Loucy (cell line): ENCODE data around the gene HCCS.

Source experiments
- H2AFZ ChIP-seq: fragments of 200-600 bp; sonication (generic); 2 replicates; pipeline ENCODE4 v1.6.0; 2016; ENCODE audit warnings: antibody characterized with exemption, mild to moderate bottlenecking, low read length, moderate library complexity
- H3F3A ChIP-seq: fragments of 200-600 bp; 2 replicates; pipeline ENCODE4 v1.6.0; 2016; ENCODE audit warnings: antibody characterized with exemption, low read depth, mild to moderate bottlenecking
- H3K27me3 ChIP-seq: fragments of 200-600 bp; sonication (generic); 2 replicates; pipeline ENCODE4 v1.6.1; 2014; ENCODE audit warnings: low read length, mild to moderate bottlenecking; ENCODE audit not compliant: insufficient read depth, poor library complexity, severe bottlenecking
- H3K36me3 ChIP-seq: fragments of 200-600 bp; sonication (generic); 2 replicates; pipeline ENCODE4 v1.6.1; 2016; ENCODE audit warnings: low read length; ENCODE audit not compliant: insufficient read depth
- H3K4me1 ChIP-seq: fragments of 200-600 bp; sonication (generic); 2 replicates; pipeline ENCODE4 v1.5.1; 2014; ENCODE audit warnings: low read length, mild to moderate bottlenecking; ENCODE audit not compliant: insufficient read depth, poor library complexity, severe bottlenecking
- H3K4me2 ChIP-seq: fragments of 200-600 bp; sonication (generic); 2 replicates; pipeline ENCODE4 v1.6.0; 2014; ENCODE audit warnings: antibody characterized with exemption, low read length, low read depth, mild to moderate bottlenecking; ENCODE audit not compliant: poor library complexity, severe bottlenecking
- H3K4me3 ChIP-seq: fragments of 200-600 bp; sonication (generic); 2 replicates; pipeline ENCODE4 v1.5.1; 2014; ENCODE audit warnings: low read length, mild to moderate bottlenecking, mixed read lengths; ENCODE audit not compliant: poor library complexity, severe bottlenecking
- H3K79me2 ChIP-seq: fragments of 200-600 bp; sonication (generic); 2 replicates; pipeline ENCODE4 v1.6.1; 2014; ENCODE audit warnings: low read length; ENCODE audit not compliant: insufficient read depth
- H3K9ac ChIP-seq: fragments of 200-600 bp; sonication (generic); 2 replicates; pipeline ENCODE4 v1.6.0; 2014; ENCODE audit warnings: mild to moderate bottlenecking, low read depth, low read length, moderate library complexity; ENCODE audit not compliant: poor library complexity, severe bottlenecking
- H3K9me2 ChIP-seq: fragments of 200-600 bp; sonication (generic); replicated peaks from 2 replicates; pipeline ENCODE4 v1.6.1; 2016; ENCODE audit warnings: low read depth, low read length, mixed read lengths
- H3K9me3 ChIP-seq: fragments of 200-600 bp; sonication (generic); 2 replicates; pipeline ENCODE4 v1.6.1; 2014; ENCODE audit warnings: mild to moderate bottlenecking, antibody characterized with exemption, low read length, low read depth; ENCODE audit not compliant: insufficient read depth
- H4K20me1 ChIP-seq: fragments of 200-600 bp; sonication (generic); 2 replicates; pipeline ENCODE4 v1.6.0; 2014; ENCODE audit warnings: antibody characterized with exemption, low read length, mild to moderate bottlenecking; ENCODE audit not compliant: insufficient read depth, poor library complexity, severe bottlenecking
- CTCF ChIP-seq: fragments of 200-600 bp; sonication (generic); conservative IDR thresholded peaks from 2 replicates; pipeline ENCODE4 v1.5.1; 2014; ENCODE audit warnings: mild to moderate bottlenecking, antibody characterized with exemption, low read length
- EZH2phosphoT487 ChIP-seq: fragments of 200-600 bp; IDR thresholded peaks from 2 replicates; pipeline ENCODE4 v1.6.1; 2018; ENCODE audit warnings: antibody characterized with exemption, mild to moderate bottlenecking, moderate library complexity, borderline replicate concordance

The HCCS gene

DNA sequence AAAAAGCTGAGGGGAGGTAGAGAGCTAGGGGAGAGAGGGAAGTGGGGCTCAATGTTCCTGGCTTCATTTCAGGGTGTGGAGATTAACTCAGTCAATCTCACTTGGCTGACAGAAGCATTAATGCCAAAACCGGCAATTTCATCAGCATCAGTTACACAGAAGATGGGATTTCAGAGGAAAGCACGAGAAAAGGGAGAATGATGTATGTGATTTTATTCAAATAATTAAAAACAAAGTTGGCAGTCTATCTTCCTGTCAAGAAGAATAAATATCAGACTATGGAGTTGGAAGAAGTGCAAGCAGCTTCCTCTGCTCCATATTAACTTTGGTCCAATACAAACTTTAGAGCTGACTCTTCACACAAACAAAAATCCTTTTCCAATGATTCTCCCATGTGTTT is 29.6 kb upstream of the HCCS start:
- Histone ChIP-seq H3K9ac (no peak overlapping the region), H3K4me1 (no peaks in the 10 kb centered on the region), H3K9me3 (no peaks in the 10 kb centered on the region), H3F3A (no peaks in the 10 kb centered on the region), H3K9me2 (no peaks in the 10 kb centered on the region), H3K4me2 (no peak overlapping the region), H3K4me3 (no peak overlapping the region), H3K79me2 (no peaks in the 10 kb centered on the region), H3K27me3 (no peaks in the 10 kb centered on the region), H3K36me3 (no peaks in the 10 kb centered on the region), H2AFZ (no peak overlapping the region), H4K20me1 (no peaks in the 10 kb centered on the region)
- no peak for TF ChIP-seq CTCF
- TF ChIP-seq EZH2phosphoT487: no peak

DNA sequence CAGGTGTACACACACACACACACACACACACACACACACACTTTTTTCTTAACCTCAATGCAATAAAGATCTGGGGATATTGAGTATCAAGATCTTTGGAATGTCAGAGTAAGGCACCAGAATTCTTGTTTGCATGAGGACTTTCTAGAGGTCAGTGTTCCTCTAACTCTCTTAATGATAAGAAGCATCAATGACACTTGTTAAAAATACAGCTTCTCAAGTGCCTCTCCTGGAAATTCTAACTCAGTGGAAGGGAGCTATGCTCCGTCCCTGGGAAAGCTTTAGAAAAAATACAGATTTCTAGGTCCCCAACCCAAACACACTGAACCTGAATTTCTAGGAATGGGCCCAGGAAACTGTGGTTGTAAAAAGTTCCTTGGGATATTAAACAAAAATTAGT is 25.8 kb upstream of the HCCS start:
- H3F3A ChIP-seq: no peaks in the 10 kb centered on the region
- no peaks in the 10 kb centered on the region for H4K20me1 ChIP-seq
- no peaks in the 10 kb centered on the region for H3K9me2 ChIP-seq
- H3K9ac ChIP-seq: no peak overlapping the region
- no peak overlapping the region for H3K4me2 ChIP-seq
- H3K4me1 ChIP-seq: no peaks in the 10 kb centered on the region
- TF ChIP-seq EZH2phosphoT487: no peak
- no peak for TF ChIP-seq CTCF
- H3K4me3 ChIP-seq: no peak overlapping the region
- H2AFZ ChIP-seq: no peak overlapping the region
- H3K79me2 ChIP-seq: no peaks in the 10 kb centered on the region
- no peaks in the 10 kb centered on the region for H3K36me3 ChIP-seq
- no peaks in the 10 kb centered on the region for H3K9me3 ChIP-seq
- H3K27me3 ChIP-seq: no peaks in the 10 kb centered on the region

GRCh38 chrX:11089802-11090201 is 21.3 kb upstream of the HCCS start:
- H3K27me3 ChIP-seq: no peaks in the 10 kb centered on the region
- H4K20me1 ChIP-seq: no peaks in the 10 kb centered on the region
- H3K9ac ChIP-seq: no peak overlapping the region
- no peaks in the 10 kb centered on the region for H3F3A ChIP-seq
- H3K36me3 ChIP-seq: no peaks in the 10 kb centered on the region
- no peaks in the 10 kb centered on the region for H3K79me2 ChIP-seq
- no peaks in the 10 kb centered on the region for H3K4me1 ChIP-seq
- H3K9me2 ChIP-seq: no peaks in the 10 kb centered on the region
- H3K4me3 ChIP-seq: no peak overlapping the region
- H3K4me2 ChIP-seq: no peak overlapping the region
- H3K9me3 ChIP-seq: no peaks in the 10 kb centered on the region
- TF ChIP-seq EZH2phosphoT487 (no peak), CTCF (no peak)
- no peak overlapping the region for H2AFZ ChIP-seq
